22Rv1 (cell line): ENCODE measurements around the gene RNF130.

Source experiments
- ZFX ChIP-seq: fragments of 450-650 bp; IDR thresholded peaks from 2 replicates; pipeline ENCODE4 v1.6.1; 2017; ENCODE audit warnings: antibody characterized with exemption, borderline replicate concordance
- TF ChIP-seq, protein P1 (sequence below): fragments of 450-650 bp; IDR thresholded peaks from 2 replicates; pipeline ENCODE4 v1.5.1; 2017; ENCODE audit warnings: mild to moderate bottlenecking

DNA sequence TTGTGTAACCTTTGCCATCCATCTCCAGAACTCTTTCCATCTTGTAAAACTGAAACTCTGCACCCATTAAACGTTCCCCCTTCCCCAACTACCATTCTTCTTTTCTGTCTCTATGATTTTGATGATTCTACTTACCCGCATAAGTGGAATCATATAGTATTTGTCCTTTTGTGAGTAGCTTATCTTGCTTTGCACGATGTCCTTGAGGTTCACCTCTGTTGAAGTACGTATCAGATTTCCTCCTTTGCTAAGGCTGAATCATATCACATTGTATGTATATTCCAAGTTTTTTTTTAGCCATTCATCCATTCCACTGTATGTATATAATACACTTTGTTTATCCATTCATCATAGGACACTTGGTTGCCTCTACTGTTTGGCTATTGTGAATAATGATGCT lies 2.9 kb upstream of the RNF130 start:
- TF ChIP-seq, protein P1, sequence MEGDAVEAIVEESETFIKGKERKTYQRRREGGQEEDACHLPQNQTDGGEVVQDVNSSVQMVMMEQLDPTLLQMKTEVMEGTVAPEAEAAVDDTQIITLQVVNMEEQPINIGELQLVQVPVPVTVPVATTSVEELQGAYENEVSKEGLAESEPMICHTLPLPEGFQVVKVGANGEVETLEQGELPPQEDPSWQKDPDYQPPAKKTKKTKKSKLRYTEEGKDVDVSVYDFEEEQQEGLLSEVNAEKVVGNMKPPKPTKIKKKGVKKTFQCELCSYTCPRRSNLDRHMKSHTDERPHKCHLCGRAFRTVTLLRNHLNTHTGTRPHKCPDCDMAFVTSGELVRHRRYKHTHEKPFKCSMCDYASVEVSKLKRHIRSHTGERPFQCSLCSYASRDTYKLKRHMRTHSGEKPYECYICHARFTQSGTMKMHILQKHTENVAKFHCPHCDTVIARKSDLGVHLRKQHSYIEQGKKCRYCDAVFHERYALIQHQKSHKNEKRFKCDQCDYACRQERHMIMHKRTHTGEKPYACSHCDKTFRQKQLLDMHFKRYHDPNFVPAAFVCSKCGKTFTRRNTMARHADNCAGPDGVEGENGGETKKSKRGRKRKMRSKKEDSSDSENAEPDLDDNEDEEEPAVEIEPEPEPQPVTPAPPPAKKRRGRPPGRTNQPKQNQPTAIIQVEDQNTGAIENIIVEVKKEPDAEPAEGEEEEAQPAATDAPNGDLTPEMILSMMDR, result no peak
- no peak for TF ChIP-seq ZFX
